ENCODE measurements around the gene ACOX1.

ACOX1 gene

DNA sequence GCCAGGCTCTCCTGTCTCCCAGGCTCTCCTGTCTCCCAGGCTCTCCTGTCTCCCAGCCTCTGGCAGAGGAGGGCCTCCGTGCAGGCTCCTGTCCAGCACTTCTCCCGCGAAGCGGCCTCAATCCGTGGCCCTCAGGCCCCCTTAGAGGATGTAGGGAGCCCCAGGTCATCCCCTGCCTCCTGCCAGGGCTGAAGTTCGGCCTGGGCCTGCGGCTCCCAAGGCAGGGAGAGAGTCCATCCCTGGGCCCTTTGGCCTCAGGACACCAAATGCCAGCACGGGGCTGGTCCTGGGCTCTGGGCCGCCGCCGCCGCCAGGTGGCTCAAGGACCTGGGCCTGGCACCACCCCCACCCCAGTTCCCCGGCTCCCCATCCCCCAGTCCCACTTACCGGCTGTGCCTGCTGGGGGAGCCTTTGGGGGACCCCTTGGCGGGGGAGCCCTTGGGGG, 47.8 kb upstream of the ACOX1 start:
- Histone ChIP-seq H3K9me3 (ENCODE audit: control insufficient read depth, insufficient read depth, low read depth, low read length) (no peaks in the 10 kb centered on the region), H3K4me1 (ENCODE audit: control insufficient read depth, insufficient read depth, low read length) (peaks cover 12% of the 10 kb centered on the region), H3K4me3 (ENCODE audit: low read depth, low read length) (no peak overlapping the region), H3K36me3 (ENCODE audit: control insufficient read depth in 2 of 2, insufficient read depth in 1 of 2, low read length in 2 of 2) (no peaks in the 10 kb centered on the region; a peak in 1 of 3 replicates), H3K27ac (ENCODE audit: extremely low read depth, low read depth, low read length) (no peak overlapping the region)
- POLR2A ChIA-PET: interaction anchor here (0.7 kb wide), 1 partner anchor 95 kb away, joined by 4 read pairs; no protein-coding TSS in a partner anchor
- TF ChIP-seq, protein P1, sequence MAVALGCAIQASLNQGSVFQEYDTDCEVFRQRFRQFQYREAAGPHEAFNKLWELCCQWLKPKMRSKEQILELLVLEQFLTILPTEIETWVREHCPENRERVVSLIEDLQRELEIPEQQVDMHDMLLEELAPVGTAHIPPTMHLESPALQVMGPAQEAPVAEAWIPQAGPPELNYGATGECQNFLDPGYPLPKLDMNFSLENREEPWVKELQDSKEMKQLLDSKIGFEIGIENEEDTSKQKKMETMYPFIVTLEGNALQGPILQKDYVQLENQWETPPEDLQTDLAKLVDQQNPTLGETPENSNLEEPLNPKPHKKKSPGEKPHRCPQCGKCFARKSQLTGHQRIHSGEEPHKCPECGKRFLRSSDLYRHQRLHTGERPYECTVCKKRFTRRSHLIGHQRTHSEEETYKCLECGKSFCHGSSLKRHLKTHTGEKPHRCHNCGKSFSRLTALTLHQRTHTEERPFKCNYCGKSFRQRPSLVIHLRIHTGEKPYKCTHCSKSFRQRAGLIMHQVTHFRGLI (tag by site-specific recombination; IDR thresholded peaks at IDR 0.05): no peak
- TF ChIP-seq SCRT2 (tag by site-specific recombination; IDR thresholded peaks at IDR 0.05) (no peak), SALL2 (tag by site-specific recombination; IDR thresholded peaks at IDR 0.05; ENCODE audit: borderline replicate concordance) (no peak), ZNF223 (tag by site-specific recombination; IDR thresholded peaks at IDR 0.05) (no peak), ZNF37A (tag by site-specific recombination; IDR thresholded peaks at IDR 0.05) (no peak)
- TF ChIP-seq, protein P2, sequence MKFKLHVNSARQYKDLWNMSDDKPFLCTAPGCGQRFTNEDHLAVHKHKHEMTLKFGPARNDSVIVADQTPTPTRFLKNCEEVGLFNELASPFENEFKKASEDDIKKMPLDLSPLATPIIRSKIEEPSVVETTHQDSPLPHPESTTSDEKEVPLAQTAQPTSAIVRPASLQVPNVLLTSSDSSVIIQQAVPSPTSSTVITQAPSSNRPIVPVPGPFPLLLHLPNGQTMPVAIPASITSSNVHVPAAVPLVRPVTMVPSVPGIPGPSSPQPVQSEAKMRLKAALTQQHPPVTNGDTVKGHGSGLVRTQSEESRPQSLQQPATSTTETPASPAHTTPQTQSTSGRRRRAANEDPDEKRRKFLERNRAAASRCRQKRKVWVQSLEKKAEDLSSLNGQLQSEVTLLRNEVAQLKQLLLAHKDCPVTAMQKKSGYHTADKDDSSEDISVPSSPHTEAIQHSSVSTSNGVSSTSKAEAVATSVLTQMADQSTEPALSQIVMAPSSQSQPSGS (tag by site-specific recombination; IDR thresholded peaks at IDR 0.05; ENCODE audit: low read depth): no peak
- CTCF ChIA-PET: interaction anchor here (0.6 to 1.8 kb wide), 2 partner anchors 13 to 75 kb away, joined by 4 to 6 read pairs; no protein-coding TSS in a partner anchor

DNA sequence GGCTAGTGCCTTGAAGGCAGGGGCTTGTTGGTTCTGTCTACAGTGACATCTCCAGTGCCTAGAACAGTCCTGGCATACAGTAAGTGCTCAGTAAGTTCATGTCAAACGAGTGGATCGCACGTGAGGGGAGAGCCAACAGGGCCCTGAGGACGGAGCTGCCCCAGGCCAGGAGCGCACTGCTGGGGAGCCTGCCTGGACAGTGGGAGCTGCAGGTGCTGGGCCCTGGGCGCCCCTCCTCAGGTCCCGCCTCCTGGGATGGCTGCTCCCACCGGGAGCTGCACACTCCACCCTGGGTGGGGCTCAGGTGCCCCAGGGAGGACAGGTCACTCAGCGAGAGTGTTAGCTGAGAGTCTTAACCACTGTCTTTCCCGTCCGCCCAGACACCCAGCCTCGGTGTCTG, 46.3 kb upstream of the ACOX1 start:
- POLR2A ChIA-PET: interaction anchor here (0.7 kb wide), 1 partner anchor 503 kb away, joined by 4 read pairs; no protein-coding TSS in a partner anchor

DNA sequence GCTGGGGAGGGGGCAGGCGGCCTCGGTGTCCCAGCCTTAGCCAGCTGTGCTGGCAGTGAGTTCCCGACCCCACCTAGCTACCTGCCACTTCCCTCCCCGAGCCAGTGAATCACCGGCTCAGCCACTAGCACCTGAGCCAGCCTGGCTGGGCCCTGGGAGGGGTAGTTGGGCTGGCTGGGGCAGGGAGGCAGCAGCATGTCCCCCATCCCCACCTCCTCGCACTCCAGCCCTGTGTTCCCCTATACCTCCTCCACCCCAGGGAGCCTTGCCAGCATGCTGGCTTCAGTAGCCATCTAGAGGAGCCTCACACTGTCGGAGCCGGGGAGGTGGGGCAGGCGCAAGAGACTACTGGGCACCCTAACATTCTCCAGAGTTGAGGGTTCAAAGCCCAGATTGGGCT, 45.4 kb upstream of the ACOX1 start:
- Histone ChIP-seq H3K27ac (ENCODE audit: extremely low read depth, low read depth, low read length) (no peak overlapping the region), H3K4me1 (ENCODE audit: control insufficient read depth, insufficient read depth, low read length) (peaks cover 10% of the 10 kb centered on the region; the same call in 1 of the 2 replicates), H3K36me3 (ENCODE audit: control insufficient read depth in 2 of 2, insufficient read depth in 1 of 2, low read length in 2 of 2) (no peaks in the 10 kb centered on the region), H3K4me3 (ENCODE audit: low read depth, low read length) (no peak overlapping the region), H3K9me3 (ENCODE audit: control insufficient read depth, insufficient read depth, low read depth, low read length) (no peaks in the 10 kb centered on the region)
- TF ChIP-seq ZNF302 (tag by site-specific recombination; IDR thresholded peaks at IDR 0.05; ENCODE audit: low read depth) (no peak), ZNF140 (tag by site-specific recombination; IDR thresholded peaks at IDR 0.05) (no peak), IKZF3 (tag by site-specific recombination; IDR thresholded peaks at IDR 0.05) (no peak), ZFHX2 (tag by site-specific recombination; conservative IDR thresholded peaks at IDR 0.05) (no peak), ZSCAN16 (tag by site-specific recombination; IDR thresholded peaks at IDR 0.05) (no peak)
- TF ChIP-seq, protein P3, sequence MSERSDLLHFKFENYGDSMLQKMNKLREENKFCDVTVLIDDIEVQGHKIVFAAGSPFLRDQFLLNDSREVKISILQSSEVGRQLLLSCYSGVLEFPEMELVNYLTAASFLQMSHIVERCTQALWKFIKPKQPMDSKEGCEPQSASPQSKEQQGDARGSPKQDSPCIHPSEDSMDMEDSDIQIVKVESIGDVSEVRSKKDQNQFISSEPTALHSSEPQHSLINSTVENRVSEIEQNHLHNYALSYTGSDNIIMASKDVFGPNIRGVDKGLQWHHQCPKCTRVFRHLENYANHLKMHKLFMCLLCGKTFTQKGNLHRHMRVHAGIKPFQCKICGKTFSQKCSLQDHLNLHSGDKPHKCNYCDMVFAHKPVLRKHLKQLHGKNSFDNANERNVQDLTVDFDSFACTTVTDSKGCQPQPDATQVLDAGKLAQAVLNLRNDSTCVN (tag by site-specific recombination; optimal IDR thresholded peaks at IDR 0.05): no peak
- TF ChIP-seq, protein P4, sequence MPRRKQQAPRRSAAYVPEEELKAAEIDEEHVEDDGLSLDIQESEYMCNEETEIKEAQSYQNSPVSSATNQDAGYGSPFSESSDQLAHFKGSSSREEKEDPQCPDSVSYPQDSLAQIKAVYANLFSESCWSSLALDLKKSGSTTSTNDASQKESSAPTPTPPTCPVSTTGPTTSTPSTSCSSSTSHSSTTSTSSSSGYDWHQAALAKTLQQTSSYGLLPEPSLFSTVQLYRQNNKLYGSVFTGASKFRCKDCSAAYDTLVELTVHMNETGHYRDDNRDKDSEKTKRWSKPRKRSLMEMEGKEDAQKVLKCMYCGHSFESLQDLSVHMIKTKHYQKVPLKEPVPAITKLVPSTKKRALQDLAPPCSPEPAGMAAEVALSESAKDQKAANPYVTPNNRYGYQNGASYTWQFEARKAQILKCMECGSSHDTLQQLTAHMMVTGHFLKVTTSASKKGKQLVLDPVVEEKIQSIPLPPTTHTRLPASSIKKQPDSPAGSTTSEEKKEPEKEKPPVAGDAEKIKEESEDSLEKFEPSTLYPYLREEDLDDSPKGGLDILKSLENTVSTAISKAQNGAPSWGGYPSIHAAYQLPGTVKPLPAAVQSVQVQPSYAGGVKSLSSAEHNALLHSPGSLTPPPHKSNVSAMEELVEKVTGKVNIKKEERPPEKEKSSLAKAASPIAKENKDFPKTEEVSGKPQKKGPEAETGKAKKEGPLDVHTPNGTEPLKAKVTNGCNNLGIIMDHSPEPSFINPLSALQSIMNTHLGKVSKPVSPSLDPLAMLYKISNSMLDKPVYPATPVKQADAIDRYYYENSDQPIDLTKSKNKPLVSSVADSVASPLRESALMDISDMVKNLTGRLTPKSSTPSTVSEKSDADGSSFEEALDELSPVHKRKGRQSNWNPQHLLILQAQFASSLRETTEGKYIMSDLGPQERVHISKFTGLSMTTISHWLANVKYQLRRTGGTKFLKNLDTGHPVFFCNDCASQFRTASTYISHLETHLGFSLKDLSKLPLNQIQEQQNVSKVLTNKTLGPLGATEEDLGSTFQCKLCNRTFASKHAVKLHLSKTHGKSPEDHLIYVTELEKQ (tag by site-specific recombination; IDR thresholded peaks at IDR 0.05; ENCODE audit: borderline replicate concordance): no peak
- ChIA-PET CTCF (interaction anchor here (0.9 kb wide), 1 partner anchor 11 kb away, joined by 4 read pairs; no protein-coding TSS in a partner anchor), POLR2A (interaction anchor here (0.6 kb wide), 2 partner anchors 8 to 834 kb away, joined by 3 to 5 read pairs; no protein-coding TSS in a partner anchor)

More for the DNA sequence above, 46.3 kb upstream of the ACOX1 start:
- CTCF ChIA-PET: interaction anchor here (1.8 kb wide), 1 partner anchor 11 kb away, joined by 6 read pairs; no protein-coding TSS in a partner anchor
- Histone ChIP-seq H3K9me3 (ENCODE audit: control insufficient read depth, insufficient read depth, low read depth, low read length) (no peaks in the 10 kb centered on the region), H3K36me3 (ENCODE audit: control insufficient read depth in 2 of 2, insufficient read depth in 1 of 2, low read length in 2 of 2) (no peaks in the 10 kb centered on the region), H3K27ac (ENCODE audit: extremely low read depth, low read depth, low read length) (no peak overlapping the region), H3K4me1 (ENCODE audit: control insufficient read depth, insufficient read depth, low read length) (peaks cover 12% of the 10 kb centered on the region), H3K4me3 (ENCODE audit: low read depth, low read length) (no peak overlapping the region)
- peak; percentile 75 for TF ChIP-seq KLF1 (tag by site-specific recombination; IDR thresholded peaks at IDR 0.05)
- TF ChIP-seq ZNF610 (tag by site-specific recombination; IDR thresholded peaks at IDR 0.05; ENCODE audit: borderline replicate concordance): no peak

All from HEK293 (cell line).